GM19328 (cell line): ENCODE data around the gene CCDC122.
"Not testable (repeated sequence)": the region's sequence is repeated elsewhere in the genome, so short reads cannot be mapped to it uniquely, and the experiment has no call there.

ENCODE experiments used
- ATAC-seq: cut with Tn5 transposase; IDR thresholded peaks from one replicate; pipeline ENCODE4 v1.9.1; 2021; ENCODE audit warnings: mild to moderate bottlenecking, moderate library complexity; ENCODE audit not compliant: unreplicated experiment

Gene CCDC122

GRCh38 chr13:43877766-43878165 is 1.8 kb downstream of the CCDC122 start:
- no peak for ATAC-seq

GRCh38 chr13:43877326-43877725 is 2.2 kb downstream of the CCDC122 start:
- ATAC-seq = no peak

GRCh38 chr13:43876366-43876765 is 3.2 kb downstream of the CCDC122 start:
- ATAC-seq = no peak

GRCh38 chr13:43874504-43875092 is 4.9 kb downstream of the CCDC122 start:
- ATAC-seq = no peak

GRCh38 chr13:43872181-43872580 is 7.4 kb downstream of the CCDC122 start:
- no peak for ATAC-seq

- no peak for ATAC-seq
These were observed 13.6 kb downstream of the CCDC122 start for GRCh38 chr13:43865892-43866291.

GRCh38 chr13:43864921-43865320 is 14.6 kb downstream of the CCDC122 start:
- ATAC-seq = no peak

GRCh38 chr13:43861863-43862262 is 17.7 kb downstream of the CCDC122 start:
- no peak for ATAC-seq

- no peak for ATAC-seq
These were observed 26.6 kb downstream of the CCDC122 start for GRCh38 chr13:43852923-43853404.

GRCh38 chr13:43850873-43851272 is 28.7 kb downstream of the CCDC122 start:
- ATAC-seq = no peak

- ATAC-seq = no peak
These were observed 31.4 kb downstream of the CCDC122 start for GRCh38 chr13:43848001-43848649.

GRCh38 chr13:43846496-43847158 is 32.9 kb downstream of the CCDC122 start:
- ATAC-seq = no peak

GRCh38 chr13:43838909-43839308 is 40.6 kb downstream of the CCDC122 start:
- no peak for ATAC-seq

- ATAC-seq = no peak
These were observed 43.8 kb downstream of the CCDC122 start for GRCh38 chr13:43835701-43836100.

GRCh38 chr13:43831088-43831487 is 48.5 kb downstream of the CCDC122 start:
- ATAC-seq = no peak

- no peak for ATAC-seq
These were observed 49.1 kb downstream of the CCDC122 start for GRCh38 chr13:43830497-43830881.

GRCh38 chr13:43824656-43825055 is 54.9 kb downstream of the CCDC122 start:
- ATAC-seq = not testable (repeated sequence)

GRCh38 chr13:43822969-43823368 is 56.6 kb downstream of the CCDC122 start:
- no peak for ATAC-seq

- ATAC-seq = no peak
These were observed 63.1 kb downstream of the CCDC122 start for GRCh38 chr13:43816401-43816889.

GRCh38 chr13:43815204-43815603 is 64.3 kb downstream of the CCDC122 start:
- no peak for ATAC-seq

GRCh38 chr13:43808676-43809075 is 70.9 kb downstream of the CCDC122 start:
- no peak for ATAC-seq

- no peak for ATAC-seq
These were observed 73.8 kb downstream of the CCDC122 start for GRCh38 chr13:43805681-43806128.
